Measurements from ENCODE around the gene CBY3.
"Not testable (repeated sequence)": the region's sequence is repeated elsewhere in the genome, so short reads cannot be mapped to it uniquely, and the experiment has no call there.

Gene CBY3

DNA sequence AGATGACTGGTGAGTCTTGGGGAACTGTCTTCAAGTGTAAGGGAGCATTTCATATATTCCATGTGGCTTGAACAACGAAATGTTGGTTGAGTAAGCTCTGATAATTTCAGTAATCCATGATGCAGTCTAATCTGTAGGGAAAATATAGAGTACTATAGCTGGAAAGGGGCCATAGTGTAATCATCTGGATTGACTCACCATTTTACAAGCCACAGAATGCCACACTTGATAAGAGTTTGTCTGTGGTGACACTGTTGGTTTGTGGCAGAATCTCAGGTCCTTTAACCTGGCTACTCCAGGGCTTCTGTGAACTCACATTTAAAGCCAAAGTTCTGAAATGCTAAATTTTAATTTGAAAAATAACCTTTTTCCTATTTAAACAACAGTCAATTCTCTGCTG lies 35.5 kb upstream of the CBY3 start:
- DNase-seq (ENCODE audit: insufficient read length, low spot score) (no peak), FAIRE-seq (no peak)
- TF ChIP-seq, protein P1, sequence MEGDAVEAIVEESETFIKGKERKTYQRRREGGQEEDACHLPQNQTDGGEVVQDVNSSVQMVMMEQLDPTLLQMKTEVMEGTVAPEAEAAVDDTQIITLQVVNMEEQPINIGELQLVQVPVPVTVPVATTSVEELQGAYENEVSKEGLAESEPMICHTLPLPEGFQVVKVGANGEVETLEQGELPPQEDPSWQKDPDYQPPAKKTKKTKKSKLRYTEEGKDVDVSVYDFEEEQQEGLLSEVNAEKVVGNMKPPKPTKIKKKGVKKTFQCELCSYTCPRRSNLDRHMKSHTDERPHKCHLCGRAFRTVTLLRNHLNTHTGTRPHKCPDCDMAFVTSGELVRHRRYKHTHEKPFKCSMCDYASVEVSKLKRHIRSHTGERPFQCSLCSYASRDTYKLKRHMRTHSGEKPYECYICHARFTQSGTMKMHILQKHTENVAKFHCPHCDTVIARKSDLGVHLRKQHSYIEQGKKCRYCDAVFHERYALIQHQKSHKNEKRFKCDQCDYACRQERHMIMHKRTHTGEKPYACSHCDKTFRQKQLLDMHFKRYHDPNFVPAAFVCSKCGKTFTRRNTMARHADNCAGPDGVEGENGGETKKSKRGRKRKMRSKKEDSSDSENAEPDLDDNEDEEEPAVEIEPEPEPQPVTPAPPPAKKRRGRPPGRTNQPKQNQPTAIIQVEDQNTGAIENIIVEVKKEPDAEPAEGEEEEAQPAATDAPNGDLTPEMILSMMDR (IDR thresholded peaks at IDR 0.05; ENCODE audit: insufficient read depth, missing control alignments) = no peak

DNA sequence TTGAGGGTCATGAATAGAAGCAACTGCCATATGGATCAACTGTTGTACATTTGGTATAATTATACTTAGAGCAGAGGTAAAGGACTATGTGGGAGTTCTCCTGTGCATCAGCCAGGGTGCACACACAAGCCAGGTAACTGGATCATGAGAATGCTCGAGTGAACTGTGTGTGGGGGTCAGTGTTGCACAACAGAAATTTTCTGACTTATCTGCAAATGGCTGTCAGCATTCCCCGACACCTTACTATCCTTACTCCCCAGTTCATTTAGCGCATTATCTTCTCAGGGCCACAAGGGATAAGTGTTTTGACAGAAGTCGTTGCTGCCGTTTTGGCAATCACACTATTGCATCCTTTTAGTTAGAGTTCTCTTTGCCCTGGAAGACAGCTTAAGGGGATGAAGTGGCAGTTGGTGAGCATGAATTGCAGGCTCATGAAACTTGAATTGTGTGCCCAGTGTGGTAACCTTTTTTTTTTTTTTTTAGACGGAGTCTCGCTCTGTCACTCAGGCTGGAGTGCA lies 19.6 kb upstream of the CBY3 start:
- DNase-seq (ENCODE audit: insufficient read length, low spot score) (no peak), FAIRE-seq (no peak)
- TF ChIP-seq, protein P1 (IDR thresholded peaks at IDR 0.05; ENCODE audit: insufficient read depth, missing control alignments) = no peak

DNA sequence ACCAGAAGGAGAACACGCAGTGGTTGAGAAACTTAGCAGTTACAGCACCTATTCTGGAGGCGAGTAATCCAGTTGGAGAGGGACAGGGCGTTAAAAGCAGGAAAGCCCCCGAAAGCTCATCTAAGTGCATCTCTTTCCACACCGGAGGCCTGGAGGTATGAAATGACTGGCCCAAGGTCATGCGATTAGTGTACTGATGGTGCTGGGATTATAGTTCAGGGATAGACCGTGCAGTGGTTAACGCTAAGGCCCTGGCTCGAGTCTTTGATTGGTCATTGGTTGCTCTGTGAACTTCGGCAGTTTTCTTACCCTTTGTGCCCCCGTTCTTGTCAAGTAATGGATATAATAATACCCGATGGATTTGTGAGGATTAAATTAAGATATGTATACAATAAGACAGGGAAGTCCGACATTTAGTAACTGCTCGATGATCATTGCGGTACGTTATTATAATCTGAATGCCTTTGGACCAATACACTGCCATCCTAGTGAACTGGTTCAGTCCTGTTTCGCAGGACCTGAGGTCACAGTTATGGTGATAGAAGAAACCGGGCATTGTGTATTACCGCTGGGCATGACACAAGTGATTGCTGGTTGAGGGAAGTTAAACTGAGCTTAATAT lies 18.9 kb upstream of the CBY3 start:
- DNase-seq (ENCODE audit: insufficient read length, low spot score) (no peak), FAIRE-seq (no peak)
- TF ChIP-seq, protein P1 (IDR thresholded peaks at IDR 0.05; ENCODE audit: insufficient read depth, missing control alignments) = no peak

DNA sequence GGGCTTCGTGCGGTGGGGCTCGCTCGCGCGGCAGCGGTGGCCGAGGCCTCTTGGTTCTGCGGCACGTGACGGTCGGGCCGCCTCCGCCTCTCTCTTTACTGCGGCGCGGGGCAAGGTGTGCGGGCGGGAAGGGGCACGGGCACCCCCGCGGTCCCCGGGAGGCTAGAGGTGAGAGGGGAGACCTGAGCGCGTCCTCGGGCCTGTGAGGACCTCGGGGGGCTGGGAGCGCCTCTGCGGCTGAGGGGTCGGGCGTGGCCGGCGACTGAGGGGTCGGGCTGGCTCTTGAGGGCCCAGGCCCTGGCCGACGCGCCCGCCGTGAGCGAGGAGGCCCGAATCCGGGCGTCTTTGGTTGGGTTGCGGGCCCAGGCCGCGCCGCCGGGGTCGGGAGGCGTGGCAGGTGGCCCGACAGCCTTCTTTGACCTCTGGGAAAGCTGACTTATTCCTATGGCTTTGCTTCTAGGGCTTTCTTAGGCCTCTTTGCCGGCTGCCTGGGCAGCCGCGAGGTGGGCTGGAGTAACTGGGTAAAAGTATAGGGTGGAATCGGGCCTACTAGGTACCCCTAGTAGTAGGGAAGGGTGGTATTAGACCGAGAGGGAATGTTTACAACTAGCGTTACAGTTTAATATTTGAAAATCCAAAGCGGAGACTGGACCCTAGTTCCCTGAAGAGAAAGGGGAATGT lies 18.2 kb upstream of the CBY3 start, which contains the start of gene CANX:
CANX (plus strand) TSS at position 33 of the 681 bp plus-strand sequence. CDS start 6,715 bp downstream, outside the sequence.
- DNase-seq (ENCODE audit: insufficient read length, low spot score) (no peak), FAIRE-seq (no peak)
- TF ChIP-seq, protein P1 (IDR thresholded peaks at IDR 0.05; ENCODE audit: insufficient read depth, missing control alignments) = no peak

DNA sequence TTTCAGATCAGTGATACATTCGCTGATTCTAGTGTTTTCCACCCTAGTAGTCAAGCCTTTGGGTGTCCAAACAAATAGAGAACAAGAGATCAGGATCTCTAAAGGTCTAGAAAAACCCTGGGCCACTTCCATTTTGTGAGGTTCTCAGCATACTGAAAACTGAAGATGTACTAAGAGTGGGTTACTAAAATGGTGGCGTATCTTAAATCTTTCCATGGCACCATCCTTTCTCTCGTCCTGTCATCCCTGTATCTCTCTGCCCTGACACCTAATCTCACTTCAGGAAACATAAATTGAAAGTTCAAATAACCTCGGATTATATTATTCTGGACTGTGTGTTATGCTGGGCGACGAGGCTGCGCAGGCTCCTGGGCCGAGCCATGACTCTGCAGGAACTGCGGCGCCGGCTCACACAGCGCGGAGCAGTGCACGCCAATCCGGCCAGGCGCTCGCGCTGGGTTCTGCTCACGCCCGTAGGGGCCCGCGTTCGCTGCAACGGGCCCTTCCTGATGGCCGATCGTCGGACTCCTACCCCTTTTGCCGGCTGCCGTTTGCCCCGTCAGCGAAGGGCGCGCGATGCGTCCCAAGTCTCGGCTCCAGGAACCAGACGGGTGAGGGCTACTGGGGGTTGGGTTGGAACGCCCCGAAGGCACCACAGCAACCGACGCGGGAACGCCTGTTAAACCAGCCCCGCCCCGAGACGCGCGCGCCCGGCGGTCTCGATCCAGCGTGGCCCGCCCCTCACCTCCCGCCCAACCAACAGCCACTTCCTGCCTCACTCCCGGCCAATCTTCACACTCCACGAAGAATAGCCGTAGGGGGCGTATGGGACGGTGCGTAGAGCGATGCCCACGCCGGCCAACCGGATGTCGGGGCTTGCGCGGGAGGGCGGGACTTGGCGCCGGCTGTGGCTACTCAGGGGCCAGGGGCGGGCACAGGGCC lies 17.4 kb upstream of the CBY3 start:
- peak; percentile 92 for DNase-seq (ENCODE audit: insufficient read length, low spot score)
- TF ChIP-seq, protein P1 (IDR thresholded peaks at IDR 0.05; ENCODE audit: insufficient read depth, missing control alignments) = no peak
- FAIRE-seq = no peak

DNA sequence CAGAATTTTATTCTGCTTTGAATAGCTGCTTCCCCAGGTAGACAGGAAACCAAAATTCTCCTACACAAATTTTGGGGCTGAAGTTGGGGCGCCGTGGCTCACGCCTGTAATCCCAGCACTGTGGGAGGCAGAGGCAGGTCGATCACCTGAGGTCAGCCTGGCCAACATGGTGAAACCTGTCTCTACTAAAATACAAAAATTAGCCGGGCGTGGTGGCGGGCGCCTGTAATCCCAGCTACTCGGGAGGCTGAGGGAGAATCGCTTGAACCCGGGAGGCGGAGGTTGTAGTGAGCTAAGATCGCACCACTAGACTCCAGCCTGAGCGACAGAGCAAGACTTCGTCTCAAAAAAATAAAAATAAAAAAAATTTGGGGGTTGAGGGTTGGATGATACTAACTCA lies 16.7 kb upstream of the CBY3 start:
- not testable (repeated sequence) for DNase-seq (ENCODE audit: insufficient read length, low spot score); FAIRE-seq

DNA sequence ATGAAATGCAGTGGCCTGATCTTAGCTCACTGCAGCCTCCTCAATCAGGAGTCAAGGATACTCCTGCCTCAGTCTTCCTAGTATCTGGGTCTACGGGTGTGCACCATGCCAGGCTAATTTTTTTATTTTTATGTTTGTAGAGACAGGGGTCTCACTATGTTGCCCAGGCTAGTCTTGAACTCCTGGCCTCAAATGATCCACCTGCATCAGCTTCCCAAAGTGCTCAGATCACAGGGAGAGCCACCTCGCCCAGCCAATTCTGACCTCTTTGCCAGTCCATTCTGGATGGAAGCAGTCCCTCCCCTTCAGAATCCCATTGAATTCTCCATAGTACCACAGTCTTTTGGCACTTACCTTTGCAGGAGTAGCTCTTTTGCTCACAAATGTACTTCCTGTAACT lies 16.3 kb upstream of the CBY3 start:
- DNase-seq (ENCODE audit: insufficient read length, low spot score) (no peak), FAIRE-seq (no peak)
- TF ChIP-seq, protein P1 (IDR thresholded peaks at IDR 0.05; ENCODE audit: insufficient read depth, missing control alignments) = no peak

Data from D721Med (cell line).